Adipocyte (in vitro differentiated cells): ENCODE data around the gene OR5P2.
"Not testable (repeated sequence)": the region's sequence is repeated elsewhere in the genome, so short reads cannot be mapped to it uniquely, and the experiment has no call there.

Experiments used
- DNase-seq: peaks from one replicate; pipeline ENCODE4 v3.0.0-alpha.2; 2015; ENCODE audit warnings: low read depth
- H3K27me3 ChIP-seq: replicated peaks from 2 replicates; pipeline ENCODE4 v1.7.0; 2013; ENCODE audit warnings: mild to moderate bottlenecking, low read length, moderate library complexity; ENCODE audit not compliant: control insufficient read depth, insufficient read depth
- H3K36me3 ChIP-seq: 2 replicates; pipeline ENCODE4 v1.7.0; 2013; ENCODE audit warnings: low read length, mild to moderate bottlenecking, moderate library complexity; ENCODE audit not compliant: control insufficient read depth, insufficient read depth, severe bottlenecking
- H3K4me1 ChIP-seq: 2 replicates; pipeline ENCODE4 v1.7.0; 2013; ENCODE audit warnings: mild to moderate bottlenecking, low read length, moderate library complexity; ENCODE audit not compliant: control insufficient read depth, insufficient read depth
- H3K4me3 ChIP-seq: 2 replicates; pipeline ENCODE4 v1.7.0; 2013; ENCODE audit warnings: mild to moderate bottlenecking, low read length, moderate library complexity
- H3K9ac ChIP-seq: 2 replicates; pipeline ENCODE4 v1.7.0; 2013; ENCODE audit warnings: mild to moderate bottlenecking, low read length, moderate library complexity
- H3K9me3 ChIP-seq: 2 replicates; pipeline ENCODE4 v1.7.0; 2013; ENCODE audit warnings: mild to moderate bottlenecking, low read length, moderate library complexity; ENCODE audit not compliant: control insufficient read depth

OR5P2 gene

GRCh38 chr11:7787239-7787638 is 9.5 kb downstream of the OR5P2 start:
- Histone ChIP-seq H3K36me3 (no peaks in the 10 kb centered on the region), H3K27me3 (no peaks in the 10 kb centered on the region), H3K9me3 (peaks cover 5% of the 10 kb centered on the region), H3K9ac (no peak overlapping the region), H3K4me3 (no peak overlapping the region), H3K4me1 (no peaks in the 10 kb centered on the region)
- DNase-seq: no peak

DNA sequence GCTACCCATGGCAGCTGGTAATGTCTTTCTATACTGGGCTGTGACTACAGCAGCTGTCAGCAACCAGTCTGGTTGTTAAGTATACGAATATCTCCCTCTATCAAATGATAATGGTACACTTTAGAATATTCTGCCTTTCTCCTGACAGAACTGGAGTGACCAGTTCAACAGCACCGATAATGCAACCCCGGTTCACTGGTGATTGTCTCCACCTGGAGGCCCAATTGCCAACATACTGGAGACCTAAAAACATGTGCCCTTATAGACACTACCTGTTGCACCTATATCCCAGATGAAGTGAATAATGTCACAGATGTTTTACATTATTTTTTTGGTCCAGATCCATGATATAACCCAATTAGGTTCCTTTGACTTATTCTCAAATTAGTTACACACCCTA is 21.1 kb downstream of the OR5P2 start:
- Histone ChIP-seq H3K4me3 (no peak overlapping the region), H3K9ac (no peak overlapping the region), H3K27me3 (no peaks in the 10 kb centered on the region), H3K36me3 (no peaks in the 10 kb centered on the region), H3K9me3 (peaks cover 2% of the 10 kb centered on the region), H3K4me1 (no peaks in the 10 kb centered on the region)
- DNase-seq: no peak

DNA sequence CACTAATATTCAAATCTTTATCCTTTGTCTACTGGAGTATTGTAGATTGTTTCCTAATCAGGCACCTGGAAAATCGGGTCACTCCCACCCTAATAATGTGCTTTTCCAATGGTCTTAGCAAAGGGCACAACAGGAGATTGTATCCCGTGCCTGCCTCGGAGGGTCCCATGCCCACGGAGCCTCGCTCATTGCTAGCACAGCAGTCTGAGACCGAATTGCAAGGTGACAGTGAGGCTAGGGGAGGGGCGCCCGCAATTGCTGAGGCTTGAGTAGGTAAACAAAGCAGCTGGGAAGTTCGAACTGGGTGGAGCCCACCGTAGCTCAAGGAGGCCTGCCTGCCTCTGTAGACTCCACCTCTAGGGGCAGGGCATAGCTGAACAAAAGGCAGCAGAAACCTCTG is 32.4 kb downstream of the OR5P2 start:
- not testable (repeated sequence) for H3K36me3 ChIP-seq, H3K27me3 ChIP-seq, H3K4me3 ChIP-seq, H3K9ac ChIP-seq, H3K9me3 ChIP-seq, DNase-seq, H3K4me1 ChIP-seq

GRCh38 chr11:7759010-7759409 is 37.7 kb downstream of the OR5P2 start:
- no peaks in the 10 kb centered on the region for H3K36me3 ChIP-seq
- H3K4me3 ChIP-seq: no peak overlapping the region
- no peak overlapping the region for H3K9ac ChIP-seq
- DNase-seq: no peak
- H3K27me3 ChIP-seq: no peaks in the 10 kb centered on the region
- H3K9me3 ChIP-seq: no peaks in the 10 kb centered on the region
- H3K4me1 ChIP-seq: no peaks in the 10 kb centered on the region

GRCh38 chr11:7749456-7749855 is 47.3 kb downstream of the OR5P2 start:
- H3K9ac ChIP-seq: no peak overlapping the region
- peak; percentile 45 for DNase-seq

More at GRCh38 chr11:7749456-7749855, 47.3 kb downstream of the OR5P2 start:
- no peaks in the 10 kb centered on the region for H3K27me3 ChIP-seq
- H3K4me1 ChIP-seq: no peaks in the 10 kb centered on the region
- H3K9me3 ChIP-seq: no peaks in the 10 kb centered on the region
- no peaks in the 10 kb centered on the region for H3K36me3 ChIP-seq
- H3K4me3 ChIP-seq: no peak overlapping the region
